HG02610 (cell line): Measurements from ENCODE around the gene NCKAP5L.
"Not testable (repeated sequence)": the region's sequence is repeated elsewhere in the genome, so short reads cannot be mapped to it uniquely, and the experiment has no call there.

ENCODE experiments used
- ATAC-seq: cut with Tn5 transposase; IDR thresholded peaks from one replicate; pipeline ENCODE4 v1.9.1; 2021; ENCODE audit warnings: mild to moderate bottlenecking, moderate library complexity; ENCODE audit not compliant: unreplicated experiment

The NCKAP5L gene

GRCh38 chr12:49783917-49784676 lies 44.1 kb downstream of the NCKAP5L start:
- ATAC-seq: no peak

DNA sequence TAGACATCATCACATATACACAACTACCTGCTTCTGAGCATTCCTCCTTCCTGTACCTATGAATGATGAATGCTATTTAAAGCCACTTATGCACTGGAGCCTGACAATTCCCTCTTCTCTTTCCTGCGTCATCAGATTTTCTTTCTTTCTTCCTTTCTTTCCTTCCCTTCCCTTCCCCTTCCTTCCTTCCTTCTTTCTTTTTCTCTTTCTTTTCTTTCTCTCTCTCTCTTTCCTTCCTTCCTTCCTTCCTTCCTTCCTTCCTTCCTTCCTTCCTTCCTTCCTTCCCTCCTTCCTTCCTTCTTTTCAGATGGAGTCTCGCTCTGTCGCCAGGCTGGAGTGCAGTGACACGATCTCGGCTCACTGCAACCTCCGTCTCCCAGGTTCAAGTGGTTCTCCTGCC lies 47.3 kb downstream of the NCKAP5L start:
- not testable (repeated sequence) for ATAC-seq

DNA sequence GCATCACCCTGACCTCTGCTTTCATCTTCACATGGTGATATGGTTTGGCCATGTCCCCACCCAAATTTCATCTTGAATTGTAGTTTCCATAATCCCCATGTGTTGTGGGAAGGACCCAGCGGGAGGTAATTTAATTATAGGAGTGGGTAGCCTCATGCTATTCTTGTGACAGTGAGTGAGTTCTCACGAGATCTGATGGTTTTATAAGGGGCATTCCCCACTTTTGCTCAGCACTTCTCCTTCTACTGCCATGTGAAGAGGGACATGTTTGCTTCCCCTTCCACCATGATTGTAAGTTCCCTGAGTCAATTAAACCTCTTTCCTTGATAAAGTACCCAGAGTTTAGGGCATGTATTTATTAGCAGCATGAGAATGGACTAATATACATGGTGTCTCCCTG lies 48.6 kb downstream of the NCKAP5L start:
- no peak for ATAC-seq

DNA sequence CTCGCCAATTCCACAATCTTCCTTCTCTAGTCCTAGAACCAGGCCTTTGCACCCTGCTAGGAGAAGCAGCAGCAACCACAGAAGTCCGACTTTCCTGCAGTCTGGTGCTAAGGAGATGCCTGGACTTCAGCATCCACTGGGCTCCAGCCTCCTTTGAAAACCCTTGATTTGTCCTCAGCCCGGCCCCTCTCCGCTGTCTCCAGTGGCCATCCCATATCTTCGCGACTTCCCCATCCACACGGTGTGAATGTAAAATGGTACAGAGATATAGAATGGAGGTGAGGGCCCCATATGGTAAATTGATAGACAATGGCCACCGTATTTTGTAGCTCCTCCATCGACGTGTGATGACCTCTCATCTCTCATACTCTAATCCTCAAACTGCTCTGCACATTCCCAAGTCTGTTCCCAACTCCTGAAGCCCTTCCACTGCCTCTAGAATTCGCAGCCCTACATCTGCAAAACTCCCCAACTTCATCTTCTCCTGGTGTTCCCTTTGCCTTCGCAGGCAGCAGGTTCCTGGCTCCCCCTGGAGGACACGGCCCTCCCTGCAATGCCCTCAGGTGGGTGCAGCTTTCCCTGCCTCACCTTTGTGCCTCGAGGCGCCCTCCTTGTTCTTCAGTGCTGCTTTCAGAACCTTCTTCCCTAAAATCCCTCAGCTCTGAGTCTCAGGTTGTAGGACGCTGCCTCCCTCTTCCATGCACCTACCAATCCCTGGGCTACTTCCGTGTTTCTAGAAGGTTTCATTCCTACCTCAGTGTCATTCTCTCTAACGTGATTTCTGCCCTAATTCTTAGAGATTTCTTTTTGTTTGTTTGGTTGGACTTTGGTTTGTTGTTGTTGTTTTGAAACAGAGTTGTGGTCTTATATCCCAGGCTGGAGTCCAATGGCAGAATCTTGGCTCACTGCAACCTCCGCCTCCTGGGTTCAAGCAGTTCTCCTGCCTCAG lies 50.1 kb downstream of the NCKAP5L start:
- ATAC-seq: peak; percentile 36

GRCh38 chr12:49777341-49777740 lies 50.9 kb downstream of the NCKAP5L start:
- no peak for ATAC-seq

DNA sequence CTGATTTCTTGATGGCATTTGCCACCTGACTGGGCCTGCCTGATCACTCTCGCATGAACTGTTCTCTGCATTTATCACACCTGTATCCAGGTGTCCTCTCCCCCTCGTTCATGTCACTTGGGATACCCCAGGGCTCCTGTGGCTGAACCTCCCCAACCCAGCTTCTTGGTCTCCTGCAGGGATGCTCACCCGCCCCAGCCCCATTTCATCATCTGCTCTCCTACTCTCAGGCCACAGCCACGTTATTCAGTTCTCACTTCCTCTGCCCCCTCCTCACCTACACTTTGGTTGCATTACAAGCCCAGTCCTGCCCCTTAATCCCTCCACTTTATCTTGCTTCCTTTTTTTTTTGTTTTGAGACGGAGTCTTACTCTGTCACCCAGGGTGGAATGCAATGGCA lies 51.4 kb downstream of the NCKAP5L start:
- no peak for ATAC-seq

GRCh38 chr12:49776413-49776812 lies 51.8 kb downstream of the NCKAP5L start:
- peak; percentile 65 for ATAC-seq

- ATAC-seq: not testable (repeated sequence)
These were observed 55.1 kb downstream of the NCKAP5L start for GRCh38 chr12:49773102-49773501.

GRCh38 chr12:49767333-49767732 lies 60.9 kb downstream of the NCKAP5L start:
- ATAC-seq: no peak

GRCh38 chr12:49766115-49766455 lies 62.1 kb downstream of the NCKAP5L start:
- no peak for ATAC-seq

GRCh38 chr12:49764126-49764525 lies 64.1 kb downstream of the NCKAP5L start:
- no peak for ATAC-seq

DNA sequence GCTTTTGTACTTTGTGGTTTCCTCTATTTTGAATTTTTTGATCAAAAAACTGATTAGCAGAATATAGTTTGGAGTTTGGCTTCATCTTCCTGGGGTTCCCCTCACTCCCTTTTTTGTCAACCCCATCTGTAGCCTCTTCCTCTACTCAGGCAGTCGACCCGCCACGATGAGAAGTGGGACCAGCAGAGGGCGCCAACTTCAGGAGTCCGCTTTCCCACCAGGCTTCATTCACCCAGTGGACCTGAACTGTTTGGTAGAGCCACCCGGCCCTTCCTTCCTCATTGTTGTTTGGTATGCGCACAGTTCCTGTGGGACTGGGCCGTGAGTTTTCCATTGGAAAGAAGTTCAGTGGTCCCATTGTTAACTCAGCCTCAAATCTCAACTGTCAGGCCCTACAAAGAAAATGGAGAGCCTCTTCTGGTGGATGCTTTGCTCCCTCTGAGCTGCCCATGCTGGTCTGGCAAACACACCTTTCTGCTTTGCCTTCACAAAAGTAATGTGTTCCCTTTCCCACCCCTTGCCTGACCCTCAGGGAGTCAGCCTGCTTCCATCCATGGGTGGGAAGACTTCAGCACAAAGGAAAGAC lies 65.1 kb downstream of the NCKAP5L start:
- ATAC-seq: no peak

- no peak for ATAC-seq
These were observed 65.8 kb downstream of the NCKAP5L start for GRCh38 chr12:49762468-49762847.

DNA sequence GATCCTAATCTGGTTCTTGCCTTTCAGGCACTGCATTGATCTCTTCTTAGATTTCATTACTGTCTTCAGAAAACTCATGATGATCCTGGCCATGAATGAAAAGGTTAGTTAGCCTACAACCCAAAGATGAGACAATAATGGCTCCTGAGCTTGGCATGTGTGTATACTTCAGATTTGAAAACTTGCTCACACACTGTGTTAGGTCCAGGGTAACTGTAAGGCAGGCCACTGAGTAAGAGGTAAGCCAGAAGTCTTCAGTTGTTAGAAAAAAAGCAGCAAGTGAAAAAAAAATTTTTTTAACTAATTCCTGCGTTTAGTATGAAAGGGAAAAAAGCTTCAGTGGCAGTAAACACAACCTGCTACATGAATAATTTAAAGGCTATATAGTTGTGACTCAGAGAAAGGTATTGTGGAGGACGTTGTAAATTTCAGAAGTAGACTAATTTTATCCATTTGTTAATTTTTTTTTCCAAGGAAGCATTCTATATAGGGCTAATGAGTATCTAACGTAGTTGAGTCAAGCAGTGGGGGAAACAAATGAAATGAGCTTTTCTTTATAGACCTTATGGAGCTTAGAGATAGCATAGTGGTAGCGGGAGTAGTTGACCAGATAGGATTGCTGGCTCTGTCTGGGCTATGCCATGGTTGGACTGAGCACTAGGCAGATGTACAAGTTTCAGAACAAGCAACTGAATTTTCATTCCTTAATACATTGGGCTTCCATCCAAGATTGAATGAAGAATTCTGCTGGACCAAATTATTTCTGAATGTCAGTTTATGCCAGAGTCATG lies 66.3 kb downstream of the NCKAP5L start:
- ATAC-seq: no peak

DNA sequence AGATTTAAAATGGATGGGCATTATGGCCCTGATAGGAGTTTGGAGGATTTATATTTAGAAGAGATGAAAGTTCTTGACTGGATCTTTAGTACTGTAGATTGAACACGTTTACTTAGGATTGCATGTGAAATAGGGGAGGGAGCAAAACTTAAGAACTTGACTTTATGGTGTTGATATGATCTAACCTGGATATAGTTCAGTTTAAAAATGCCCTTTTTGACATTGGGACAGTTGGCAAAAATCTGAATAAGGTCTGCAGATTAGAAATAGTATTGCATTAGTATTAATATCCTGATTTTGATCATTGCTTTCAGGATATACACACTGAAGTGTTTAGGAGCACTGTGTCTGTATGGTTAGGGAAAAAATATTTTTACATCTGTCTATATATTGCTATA lies 77.2 kb downstream of the NCKAP5L start:
- ATAC-seq: no peak

- peak; percentile 55 for ATAC-seq
These were observed 77.9 kb downstream of the NCKAP5L start for GRCh38 chr12:49750027-49750995.

DNA sequence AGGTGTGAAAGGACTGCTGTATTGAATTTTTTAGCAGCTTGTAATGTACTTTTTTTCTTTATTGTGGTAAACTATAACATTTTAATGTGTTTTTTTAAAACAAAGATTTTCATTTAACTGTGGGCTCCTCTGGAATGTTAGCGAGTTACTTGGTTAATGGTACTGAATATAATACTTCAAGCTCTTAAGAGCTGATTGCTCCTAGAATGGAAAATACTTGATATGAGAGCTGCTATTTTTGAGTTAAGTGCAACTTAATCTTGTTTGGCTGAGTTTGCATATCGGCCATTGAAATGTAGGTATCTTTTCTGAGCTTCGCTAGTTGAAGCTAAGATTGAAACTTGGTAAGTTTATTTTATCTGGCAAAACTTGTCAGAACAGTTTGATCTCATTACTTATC lies 79.4 kb downstream of the NCKAP5L start:
- no peak for ATAC-seq

DNA sequence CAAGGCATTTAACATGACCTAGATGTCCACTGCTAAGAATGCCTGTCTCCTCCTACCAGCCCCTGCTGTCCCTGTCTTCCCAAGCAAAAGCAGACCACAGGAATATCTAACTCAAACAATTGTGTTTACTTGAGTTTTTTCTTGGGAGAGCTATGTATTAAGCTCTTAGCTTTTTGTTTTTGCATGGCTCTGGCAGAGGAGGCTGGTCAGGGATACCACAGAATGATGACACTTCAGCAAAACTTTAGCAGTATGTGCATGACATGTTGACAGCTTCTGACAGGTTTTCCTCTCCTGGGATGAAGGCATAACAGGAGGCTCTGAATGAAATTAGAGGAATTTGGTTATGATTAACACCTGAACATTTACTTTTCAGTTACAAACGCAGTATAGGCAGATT lies 79.9 kb downstream of the NCKAP5L start:
- ATAC-seq: no peak

- ATAC-seq: no peak
These were observed 83.8 kb downstream of the NCKAP5L start for GRCh38 chr12:49744363-49744885.
